GM10266 (cell line): Measurements from ENCODE around the gene PREX1.
"Not testable (repeated sequence)": the region's sequence is repeated elsewhere in the genome, so short reads cannot be mapped to it uniquely, and the experiment has no call there.

Source experiments
- DNase-seq: peaks from one replicate; pipeline ENCODE4 v3.0.0; 2012; ENCODE audit errors: extremely low spot score
- CTCF ChIP-seq: IDR thresholded peaks from 2 replicates; pipeline ENCODE4 v1.5.1; 2012; ENCODE audit warnings: mild to moderate bottlenecking, low read depth; ENCODE audit not compliant: control insufficient read depth, insufficient read depth; ENCODE audit errors: missing control alignments

Gene PREX1

GRCh38 chr20:48599106-48599747, 228.6 kb downstream of the PREX1 start:
- no peak for TF ChIP-seq CTCF
- no peak for DNase-seq

DNA sequence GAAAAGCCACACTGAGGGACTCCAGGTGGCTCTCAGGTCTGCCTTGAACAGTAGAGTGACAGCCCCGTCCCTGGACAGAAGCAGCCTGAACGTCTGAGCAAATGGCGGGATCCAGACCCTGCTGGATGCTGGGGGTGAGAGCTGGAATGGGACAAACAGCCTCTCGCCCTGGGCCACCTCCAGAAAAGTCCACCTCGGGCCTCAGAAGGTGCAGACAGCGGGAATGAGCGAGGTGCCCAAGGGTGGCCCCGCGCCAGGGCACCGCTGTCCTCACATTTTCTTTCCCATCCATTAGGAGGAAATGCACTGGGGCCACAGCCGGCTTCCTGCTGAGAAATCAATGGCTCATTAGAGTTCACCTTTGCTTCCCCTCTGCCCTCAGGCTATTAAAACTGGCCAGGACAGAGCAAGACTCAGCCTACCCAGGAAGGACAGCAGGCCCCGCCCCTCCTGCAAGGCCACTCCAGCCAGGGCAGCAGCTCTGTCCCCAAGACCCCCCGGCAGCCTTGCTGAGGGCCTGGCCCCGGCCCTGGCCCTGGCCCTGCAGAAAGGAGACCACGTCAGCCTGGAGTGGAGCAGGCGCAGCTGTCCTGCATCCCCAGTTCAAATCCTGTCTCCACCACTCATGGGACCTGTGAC, 229.4 kb downstream of the PREX1 start:
- DNase-seq, result not testable (repeated sequence)

DNA sequence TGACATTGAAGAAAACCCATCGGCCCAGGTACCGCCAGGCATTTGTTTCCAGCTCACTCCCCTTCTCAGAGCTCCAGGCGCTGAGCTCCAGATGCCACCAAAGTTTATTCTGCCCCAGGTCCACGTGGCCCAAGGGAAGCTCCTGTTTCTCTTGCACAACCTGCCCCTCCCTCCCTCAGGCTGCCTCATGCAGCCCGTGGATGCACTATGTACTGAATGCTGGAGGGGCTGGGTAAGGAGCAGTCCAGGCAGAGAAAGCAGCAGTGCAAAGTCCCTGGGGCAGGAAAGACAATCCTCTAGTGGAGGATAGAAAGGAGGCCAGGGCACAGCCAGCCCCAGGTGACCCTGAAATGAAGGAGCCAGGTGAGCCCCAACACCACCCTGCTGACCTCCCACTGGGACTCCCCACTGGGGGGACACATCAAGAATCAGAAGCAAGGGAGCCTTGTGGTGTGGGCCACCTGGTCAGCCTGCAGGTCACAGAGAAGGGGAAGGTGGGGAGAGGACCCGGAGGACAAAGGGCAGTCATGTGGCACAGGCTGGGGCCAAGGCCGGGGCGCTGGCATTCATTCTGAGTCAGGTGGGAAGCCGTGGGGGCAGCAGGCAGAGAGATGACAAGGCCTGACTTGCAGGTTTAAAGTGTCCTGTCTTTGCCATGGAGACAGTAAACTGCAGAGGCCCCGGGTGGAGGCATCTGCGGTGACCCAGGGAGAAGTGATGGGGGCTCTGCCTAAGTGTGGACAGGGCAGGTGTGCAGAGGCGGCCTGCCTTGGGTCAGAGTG, 230.1 kb downstream of the PREX1 start:
- TF ChIP-seq CTCF, result no peak

GRCh38 chr20:48596334-48596898, 231.4 kb downstream of the PREX1 start:
- TF ChIP-seq CTCF, result no peak
- DNase-seq, result no peak

More for the DNA sequence above, 230.1 kb downstream of the PREX1 start:
- DNase-seq, result no peak

GRCh38 chr20:48595495-48596333, 232.1 kb downstream of the PREX1 start:
- DNase-seq, result no peak
- TF ChIP-seq CTCF, result no peak

- DNase-seq, result no peak
- no peak for TF ChIP-seq CTCF
Observed at GRCh38 chr20:48594533-48594932, 233.3 kb downstream of the PREX1 start.

DNA sequence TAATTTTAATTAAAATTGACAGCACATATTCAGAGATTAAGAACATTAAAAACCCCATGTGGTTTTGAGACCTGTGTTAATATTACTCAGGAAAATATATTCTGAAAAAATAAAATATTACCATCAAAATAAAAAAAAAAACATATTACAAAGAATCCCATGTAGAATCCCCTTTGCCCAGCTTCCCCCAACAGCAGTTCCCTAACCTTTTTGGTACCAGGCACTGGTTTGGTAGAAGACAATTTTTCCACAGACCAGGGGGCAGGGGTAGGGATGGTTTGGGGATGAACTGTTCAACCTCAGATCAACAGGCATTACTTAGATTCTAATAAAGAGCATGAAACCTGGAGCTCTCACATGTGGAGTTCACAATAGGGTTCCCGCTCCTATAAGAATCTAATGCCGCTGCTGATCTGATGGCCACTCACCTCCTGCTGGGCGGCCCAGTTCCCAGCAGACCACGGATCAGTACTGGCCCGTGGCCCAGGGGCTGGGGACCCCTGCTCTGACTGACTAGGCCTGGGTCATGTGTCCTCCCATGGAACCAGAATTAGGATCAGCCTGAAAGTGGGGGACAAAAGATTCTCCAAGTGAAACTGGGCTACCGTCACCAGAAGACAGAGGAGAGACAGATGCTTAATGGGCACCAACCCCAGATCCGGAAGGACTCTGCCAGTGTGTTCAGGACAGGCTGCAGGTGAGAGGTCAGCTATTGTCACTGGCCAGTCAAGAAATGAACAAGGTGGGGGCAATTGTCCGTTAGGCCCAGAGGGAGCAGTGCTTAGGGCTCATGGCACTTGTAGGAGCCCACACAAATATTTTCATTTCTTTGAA, 235.5 kb downstream of the PREX1 start:
- TF ChIP-seq CTCF, result no peak
- no peak for DNase-seq
